ENCODE data around the gene CHRD.

CHRD gene

DNA sequence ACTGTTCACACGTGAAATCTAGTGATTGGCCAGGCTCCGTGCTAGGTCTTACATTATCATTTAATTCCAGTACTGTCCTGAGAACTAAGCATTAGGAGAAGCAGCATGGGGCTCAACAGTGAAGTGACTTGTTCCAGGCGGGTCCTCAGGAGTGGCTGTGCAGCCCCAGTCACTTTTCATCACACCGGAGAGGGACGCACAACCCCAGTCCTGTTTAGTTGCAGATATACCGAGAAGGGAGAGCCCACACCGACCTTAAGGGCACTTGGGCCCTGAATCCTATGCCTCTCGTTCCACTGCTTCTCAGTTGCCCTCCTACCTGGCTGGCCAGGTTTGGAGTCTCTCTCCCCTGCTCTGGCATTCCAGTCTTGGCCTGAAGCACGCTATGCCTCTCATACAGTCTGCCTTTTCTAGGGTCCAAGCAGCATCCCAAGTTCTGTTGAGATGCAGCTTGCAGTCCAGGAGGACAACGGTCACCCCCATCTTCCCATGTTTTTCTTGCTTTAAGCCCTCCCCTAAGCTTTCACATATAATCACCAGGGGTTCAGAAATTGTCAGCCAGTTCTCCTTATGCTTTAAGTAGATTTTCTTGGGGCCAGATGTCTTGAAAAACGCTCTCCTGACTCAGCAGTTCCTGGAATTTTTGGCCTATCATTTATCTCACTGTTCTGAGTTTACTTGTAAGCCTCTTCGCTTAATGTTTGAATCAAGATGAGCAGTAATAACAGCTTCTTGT, 32.4 kb upstream of the CHRD start:
- DNase-seq = no peak

GRCh38 chr3:184348057-184348382, 31.8 kb upstream of the CHRD start:
- DNase-seq = no peak

- DNase-seq = no peak
These were observed 30.0 kb upstream of the CHRD start for GRCh38 chr3:184349563-184350470.

DNA sequence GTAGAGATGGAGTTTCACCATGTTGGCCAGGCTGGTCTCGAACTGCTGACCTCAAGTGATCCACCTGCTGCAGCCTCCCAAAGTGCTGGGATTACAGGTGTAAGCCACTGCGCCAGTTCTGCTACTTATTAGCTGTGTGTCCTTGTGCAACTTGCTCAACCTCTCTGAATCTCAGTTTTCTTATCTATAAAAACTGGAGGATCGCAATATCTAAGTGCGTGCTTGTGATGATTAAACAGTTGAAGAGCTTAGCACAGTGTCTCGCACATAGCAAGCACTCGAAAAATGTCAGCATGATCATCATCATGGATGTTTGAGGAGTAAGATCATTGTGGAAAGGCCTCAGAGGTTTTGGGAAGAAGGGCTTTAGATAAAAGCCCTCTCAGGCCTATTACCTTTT, 29.2 kb upstream of the CHRD start:
- DNase-seq = no peak

DNA sequence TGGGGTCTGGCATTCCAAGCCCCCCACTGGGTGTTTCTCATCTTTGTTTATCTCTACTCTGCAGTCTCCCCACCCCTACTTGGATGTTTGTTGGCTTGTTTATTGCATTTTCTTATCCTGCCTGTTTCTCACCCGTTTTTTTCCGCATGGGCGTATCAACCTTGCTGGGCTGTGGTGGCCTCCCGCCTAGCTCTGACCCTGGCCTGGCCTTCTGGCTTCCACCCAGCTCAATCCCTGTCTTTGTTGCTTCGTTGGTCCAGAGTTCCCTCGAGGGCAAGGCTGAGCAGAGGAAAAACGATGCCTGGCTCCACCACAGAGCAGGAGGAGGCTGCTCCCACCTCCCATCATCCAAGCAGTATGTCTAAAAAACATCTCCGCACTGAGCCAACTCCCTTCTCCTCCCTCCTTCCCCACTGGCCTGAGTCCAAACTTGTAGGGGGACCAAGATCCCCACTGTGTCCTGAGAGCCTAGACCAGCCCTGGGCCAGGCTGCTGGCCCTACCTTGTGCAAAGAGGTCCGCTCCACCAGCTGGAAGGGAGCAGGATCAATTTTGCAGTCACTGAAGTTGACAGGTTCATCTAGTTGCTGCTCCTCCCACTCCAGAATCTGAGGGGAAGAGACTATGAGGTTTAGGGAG, 28.2 kb upstream of the CHRD start:
- DNase-seq = no peak

DNA sequence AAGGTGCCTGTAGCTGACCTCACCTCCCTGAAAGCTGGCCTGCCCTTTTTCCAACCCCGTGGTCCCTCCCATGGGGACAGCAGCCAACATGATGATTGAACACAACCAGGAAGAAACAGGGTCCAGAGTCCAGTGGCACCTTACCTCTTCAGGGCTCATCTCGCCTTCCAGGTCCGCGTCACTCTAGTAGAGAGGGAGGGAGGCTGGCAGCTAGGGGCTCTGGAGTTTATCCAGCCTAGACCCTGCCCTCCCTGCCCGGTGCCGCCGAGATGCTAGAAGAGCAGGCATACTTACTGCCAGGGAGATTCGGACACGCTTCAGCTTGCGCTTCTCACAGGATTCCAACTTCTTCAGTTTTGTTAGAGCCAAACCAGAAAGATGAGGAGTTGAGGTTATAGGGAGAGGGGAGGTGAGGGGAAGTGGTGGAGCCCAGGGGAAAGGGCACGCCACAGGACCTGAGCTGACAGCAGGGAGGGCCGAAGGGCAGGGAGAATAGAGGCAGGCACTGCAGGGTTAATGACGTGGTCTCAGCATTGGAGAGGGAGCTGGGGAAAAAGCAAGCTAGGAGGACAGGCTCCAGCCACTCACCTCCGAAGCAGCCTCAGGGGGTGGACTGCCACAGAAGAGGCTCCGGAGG, 27.6 kb upstream of the CHRD start:
- no peak for DNase-seq

GRCh38 chr3:184352897-184353545, 26.8 kb upstream of the CHRD start:
- no peak for DNase-seq

DNA sequence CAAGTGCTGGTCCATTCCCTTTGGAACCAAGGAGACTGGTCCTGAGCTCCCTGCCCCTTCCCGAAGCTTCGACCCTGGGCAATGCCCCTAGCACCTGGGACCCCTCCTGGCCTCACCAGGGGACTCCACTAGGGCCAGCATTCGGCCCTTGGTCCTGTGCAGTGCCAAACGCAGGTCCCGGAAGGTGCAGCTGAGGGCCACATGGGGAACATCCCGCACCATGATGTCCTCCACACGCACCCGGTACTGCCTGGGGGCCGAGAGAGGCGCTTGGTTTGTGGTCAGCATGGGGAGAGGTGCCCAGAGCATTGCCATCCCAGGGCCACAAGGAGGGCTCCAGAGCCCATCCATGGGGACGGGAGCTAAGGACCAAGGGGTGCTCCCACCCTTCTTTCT, 26.3 kb upstream of the CHRD start:
- DNase-seq = no peak

- no peak for DNase-seq
These were observed 25.6 kb upstream of the CHRD start for GRCh38 chr3:184354121-184354728.

DNA sequence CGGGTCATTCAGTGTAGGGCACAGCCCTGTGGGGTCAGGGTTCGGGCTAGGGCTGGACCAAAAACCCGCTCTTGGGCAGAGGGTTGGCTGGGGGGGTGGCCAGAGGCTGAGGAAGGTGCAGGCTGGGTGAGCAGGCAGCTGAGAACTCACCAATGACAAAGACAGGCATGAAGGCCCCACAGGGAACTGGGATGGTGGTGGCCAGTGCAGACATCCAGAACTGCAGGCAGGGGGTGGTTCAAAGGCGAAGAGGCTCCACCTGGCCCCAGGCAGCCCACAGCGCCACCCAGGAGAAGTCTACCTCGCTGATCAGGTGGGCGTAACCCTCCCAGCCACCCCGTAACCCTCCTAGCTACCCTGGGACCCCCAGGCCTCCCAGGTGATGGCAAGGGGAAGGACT, 25.1 kb upstream of the CHRD start:
- DNase-seq = no peak

GRCh38 chr3:184355261-184356040, 24.4 kb upstream of the CHRD start:
- DNase-seq = no peak

DNA sequence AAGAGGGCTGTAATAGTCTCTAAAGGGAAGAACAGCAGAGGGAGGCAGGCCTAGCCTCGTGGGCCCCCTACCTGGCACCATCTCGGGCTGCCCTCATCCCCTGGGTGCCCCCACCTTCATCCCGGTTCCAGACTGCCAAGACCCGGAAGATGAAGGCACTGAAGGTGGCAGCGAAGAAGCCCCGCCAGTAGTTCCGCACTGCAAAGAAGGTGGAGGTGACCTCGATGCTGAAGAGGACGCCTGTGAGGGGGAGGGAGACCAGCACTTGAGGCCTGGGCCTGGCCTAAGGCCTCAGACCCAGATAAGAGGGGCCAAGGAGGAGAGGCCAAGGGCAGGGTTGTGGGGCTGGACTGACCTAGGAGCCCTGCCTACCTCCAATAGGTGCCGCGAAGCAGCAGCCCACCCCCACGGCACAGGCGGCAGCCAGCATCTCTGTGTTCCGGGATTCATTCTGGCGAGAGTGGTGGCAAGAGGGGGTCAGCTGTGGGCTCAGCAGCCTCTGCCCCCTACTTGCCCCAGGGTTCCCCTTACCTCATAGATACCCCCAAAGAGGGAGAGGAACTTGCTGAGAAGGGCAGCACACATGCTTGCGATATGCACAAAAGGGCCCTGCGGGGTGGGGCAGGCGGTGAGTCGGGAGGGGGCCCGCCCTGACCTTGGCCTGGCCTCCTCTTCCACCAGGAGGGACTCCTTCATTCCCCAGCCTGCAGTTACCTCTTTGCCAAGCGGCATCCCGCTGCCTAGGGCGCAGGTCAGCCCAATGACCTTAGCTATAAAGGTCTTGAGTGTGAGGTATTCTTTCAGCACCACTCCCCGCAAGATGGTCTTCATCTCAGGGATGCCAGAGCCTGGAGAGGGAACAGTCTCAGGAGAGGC, 22.4 kb upstream of the CHRD start:
- no peak for DNase-seq

DNA sequence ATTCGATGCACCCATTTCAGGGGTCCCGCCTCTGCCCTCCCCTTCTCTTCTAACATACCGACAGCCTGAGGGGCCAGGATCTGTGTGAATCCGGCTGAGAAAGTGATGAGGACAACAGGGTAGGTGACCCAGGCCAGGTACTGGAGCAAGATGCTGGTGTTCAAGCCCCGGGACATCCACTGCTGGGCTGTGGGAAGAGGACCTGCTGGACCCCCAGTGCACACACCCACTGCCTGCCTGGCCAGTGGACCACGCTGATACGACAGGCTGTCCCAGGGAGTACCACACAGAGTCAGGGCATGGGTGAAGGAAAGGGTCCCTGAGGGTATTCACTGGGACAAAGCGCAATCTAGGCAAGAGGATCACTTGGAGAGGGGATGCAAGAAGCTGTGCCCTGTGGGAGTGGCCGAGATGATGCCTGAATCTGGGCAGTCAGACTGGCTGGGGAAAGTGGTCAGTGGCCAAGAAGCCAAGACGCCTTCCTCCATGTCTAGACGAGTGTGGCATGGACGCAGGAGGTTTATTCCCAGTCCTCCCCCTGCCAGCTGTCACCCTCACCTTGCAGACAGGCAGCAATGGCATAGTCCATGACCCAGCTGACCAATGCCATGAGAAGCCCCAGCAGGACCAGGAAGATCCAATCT, 21.6 kb upstream of the CHRD start:
- no peak for DNase-seq

- DNase-seq = no peak
These were observed 20.9 kb upstream of the CHRD start for GRCh38 chr3:184358921-184359350.

- DNase-seq = no peak
These were observed 20.2 kb upstream of the CHRD start for GRCh38 chr3:184359610-184360009.

- no peak for DNase-seq
These were observed 19.6 kb upstream of the CHRD start for GRCh38 chr3:184360070-184360928.

- DNase-seq = no peak
These were observed 18.8 kb upstream of the CHRD start for GRCh38 chr3:184360929-184361531.

DNA sequence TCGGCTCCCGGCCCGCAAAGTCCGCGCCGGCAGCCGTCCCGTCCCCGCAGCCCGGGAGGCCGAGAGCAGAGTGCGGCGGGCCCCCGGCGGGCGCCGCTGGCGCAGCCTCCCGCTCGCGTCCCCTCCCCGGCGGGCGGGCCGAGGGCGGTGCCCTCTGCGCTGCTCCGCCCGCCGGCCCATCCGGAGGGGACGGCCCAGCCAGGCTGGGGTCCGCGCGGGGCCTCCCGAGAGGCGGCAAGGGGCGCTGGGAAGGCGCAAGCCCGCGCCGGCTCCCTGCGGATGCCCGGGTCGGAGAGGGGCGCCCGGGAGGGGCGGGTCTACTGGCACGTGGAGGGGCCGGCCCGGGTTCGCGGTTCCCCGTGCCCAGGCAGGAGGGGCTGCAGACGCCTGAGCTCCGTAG, 18.3 kb upstream of the CHRD start, which contains the start of the genes CLCN2 and POLR2H:
Gene CLCN2 (minus strand): TSS at position 74 of the 400 bp plus-strand sequence. CDS start 126 bp downstream, outside the sequence.
Gene POLR2H (plus strand): TSS at position 179 of the 400 bp plus-strand sequence. CDS start 1,783 bp downstream, outside the sequence.
- no peak for DNase-seq
